ENCODE data around the gene KBTBD13. TPM values are rescaled to one million over a fixed set of nuclear protein-coding genes. Genes with fewer than 3 reads are reported as not detected.

The KBTBD13 gene
- total and polyA plus RNA-seq, 12 donors: 0.84 to 20.5 (median 4.6) TPM

DNA sequence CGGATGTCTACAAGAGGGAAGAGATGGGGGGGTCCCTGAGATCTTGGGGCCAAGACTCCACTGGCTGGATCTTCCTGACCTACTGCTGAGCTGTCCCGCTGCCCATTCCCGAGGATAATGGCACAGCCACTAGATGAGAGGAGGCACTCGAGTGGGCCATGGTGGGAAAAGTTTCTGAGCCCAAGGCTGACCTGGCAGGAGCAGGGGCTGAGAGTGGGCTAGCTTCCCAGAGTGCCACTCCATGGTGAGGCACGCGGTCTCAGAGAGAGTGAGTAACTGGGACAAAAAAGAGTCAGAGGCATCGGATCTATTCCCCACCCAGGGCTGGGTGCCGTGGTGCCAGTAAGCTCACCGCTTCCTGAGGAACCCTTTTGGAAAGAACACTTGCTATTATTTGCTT, 20.4 kb upstream of the KBTBD13 start:
- Histone ChIP-seq H3K36me3 (peaks cover 0 to 47% (median 0%) of the 10 kb centered on the region in 9 donors), H3K4me3 (no peak overlapping the region), H3K4me1 (peaks cover 8 to 53% (median 31%) of the 10 kb centered on the region in 9 donors), H3K27me3 (no peaks in the 10 kb centered on the region), H3K27ac (peak overlapping the region in 3 of 10 donors; percentile 14 to 70 (median 46)), H3K9me3 (no peaks in the 10 kb centered on the region)
- DNase-seq: no peak
- no peak for ATAC-seq
- intact Hi-C loops (cut with DNase I): loop anchor here in 4 of 10 donors (5.0 to 10.0 kb wide), 4 partner anchors 41 to 229 kb away; partner anchors contain the start of gene PARP16 (in 1 of the 4)
- TF ChIP-seq, protein P1, sequence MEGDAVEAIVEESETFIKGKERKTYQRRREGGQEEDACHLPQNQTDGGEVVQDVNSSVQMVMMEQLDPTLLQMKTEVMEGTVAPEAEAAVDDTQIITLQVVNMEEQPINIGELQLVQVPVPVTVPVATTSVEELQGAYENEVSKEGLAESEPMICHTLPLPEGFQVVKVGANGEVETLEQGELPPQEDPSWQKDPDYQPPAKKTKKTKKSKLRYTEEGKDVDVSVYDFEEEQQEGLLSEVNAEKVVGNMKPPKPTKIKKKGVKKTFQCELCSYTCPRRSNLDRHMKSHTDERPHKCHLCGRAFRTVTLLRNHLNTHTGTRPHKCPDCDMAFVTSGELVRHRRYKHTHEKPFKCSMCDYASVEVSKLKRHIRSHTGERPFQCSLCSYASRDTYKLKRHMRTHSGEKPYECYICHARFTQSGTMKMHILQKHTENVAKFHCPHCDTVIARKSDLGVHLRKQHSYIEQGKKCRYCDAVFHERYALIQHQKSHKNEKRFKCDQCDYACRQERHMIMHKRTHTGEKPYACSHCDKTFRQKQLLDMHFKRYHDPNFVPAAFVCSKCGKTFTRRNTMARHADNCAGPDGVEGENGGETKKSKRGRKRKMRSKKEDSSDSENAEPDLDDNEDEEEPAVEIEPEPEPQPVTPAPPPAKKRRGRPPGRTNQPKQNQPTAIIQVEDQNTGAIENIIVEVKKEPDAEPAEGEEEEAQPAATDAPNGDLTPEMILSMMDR (IDR thresholded peaks at IDR 0.05): no peak
- WGBS, 2 donors: 74 to 84% methylated on average over 9 of the region's 9 CpGs

- Histone ChIP-seq H3K9me3 (no peaks in the 10 kb centered on the region), H3K4me1 (peaks cover 9 to 61% (median 32%) of the 10 kb centered on the region in 9 donors), H3K4me3 (no peak overlapping the region), H3K36me3 (peaks cover 0 to 47% (median 0%) of the 10 kb centered on the region in 9 donors), H3K27ac (no peak overlapping the region), H3K27me3 (no peaks in the 10 kb centered on the region)
- TF ChIP-seq, protein P1 (IDR thresholded peaks at IDR 0.05): no peak
- intact Hi-C loops (cut with DNase I): loop anchor here in 4 of 10 donors (5.0 to 10.0 kb wide), 4 partner anchors 40 to 228 kb away; partner anchors contain the start of gene PARP16 (in 1 of the 4)
- no peak for ATAC-seq
- no peak for DNase-seq
- 86 to 87% methylated on average over 8 of the region's 8 CpGs for WGBS, 2 donors
These were observed 19.5 kb upstream of the KBTBD13 start for GRCh38 chr15:65056868-65057548.

GRCh38 chr15:65057549-65057940, 19.0 kb upstream of the KBTBD13 start:
- intact Hi-C loops (cut with DNase I): loop anchor here in 4 of 10 donors (5.0 to 10.0 kb wide), 4 partner anchors 40 to 227 kb away; partner anchors contain the start of gene PARP16 (in 1 of the 4)
- no peak overlapping the region for H3K4me3 ChIP-seq
- H3K27me3 ChIP-seq: no peaks in the 10 kb centered on the region
- DNase-seq (no peak), ATAC-seq (no peak)
- H3K4me1 ChIP-seq: peaks cover 9 to 66% (median 37%) of the 10 kb centered on the region in 9 donors
- peaks cover 0 to 47% (median 0%) of the 10 kb centered on the region in 9 donors for H3K36me3 ChIP-seq
- H3K27ac ChIP-seq: no peak overlapping the region
- TF ChIP-seq, protein P1 (IDR thresholded peaks at IDR 0.05): no peak
- H3K9me3 ChIP-seq: no peaks in the 10 kb centered on the region
- 86 to 89% methylated on average over 8 of the region's 8 CpGs for WGBS, 2 donors

GRCh38 chr15:65058394-65059368, 17.9 kb upstream of the KBTBD13 start:
- Histone ChIP-seq H3K36me3 (peaks cover 0 to 40% (median 0%) of the 10 kb centered on the region in 9 donors), H3K4me1 (peaks cover 9 to 77% (median 42%) of the 10 kb centered on the region in 9 donors), H3K27me3 (no peaks in the 10 kb centered on the region), H3K4me3 (no peak overlapping the region), H3K27ac (peak overlapping the region in 2 of 10 donors; percentile 45 to 47), H3K9me3 (no peaks in the 10 kb centered on the region)
- intact Hi-C loops (cut with DNase I): loop anchor here in 4 of 10 donors (5.0 to 10.0 kb wide), 4 partner anchors 39 to 226 kb away; partner anchors contain the start of gene PARP16 (in 1 of the 4)
- TF ChIP-seq, protein P1 (IDR thresholded peaks at IDR 0.05): no peak
- 87 to 90% methylated on average over 16 of the region's 16 CpGs for WGBS, 2 donors
- DNase-seq (no peak), ATAC-seq (no peak)
